HG03439 (cell line): ENCODE measurements around the gene GALNT9.
"Not testable (repeated sequence)": the region's sequence is repeated elsewhere in the genome, so short reads cannot be mapped to it uniquely, and the experiment has no call there.

Source experiments
- ATAC-seq: cut with Tn5 transposase; IDR thresholded peaks from one replicate; pipeline ENCODE4 v1.9.1; 2021; ENCODE audit warnings: mild to moderate bottlenecking, moderate library complexity; ENCODE audit not compliant: unreplicated experiment

The GALNT9 gene

DNA sequence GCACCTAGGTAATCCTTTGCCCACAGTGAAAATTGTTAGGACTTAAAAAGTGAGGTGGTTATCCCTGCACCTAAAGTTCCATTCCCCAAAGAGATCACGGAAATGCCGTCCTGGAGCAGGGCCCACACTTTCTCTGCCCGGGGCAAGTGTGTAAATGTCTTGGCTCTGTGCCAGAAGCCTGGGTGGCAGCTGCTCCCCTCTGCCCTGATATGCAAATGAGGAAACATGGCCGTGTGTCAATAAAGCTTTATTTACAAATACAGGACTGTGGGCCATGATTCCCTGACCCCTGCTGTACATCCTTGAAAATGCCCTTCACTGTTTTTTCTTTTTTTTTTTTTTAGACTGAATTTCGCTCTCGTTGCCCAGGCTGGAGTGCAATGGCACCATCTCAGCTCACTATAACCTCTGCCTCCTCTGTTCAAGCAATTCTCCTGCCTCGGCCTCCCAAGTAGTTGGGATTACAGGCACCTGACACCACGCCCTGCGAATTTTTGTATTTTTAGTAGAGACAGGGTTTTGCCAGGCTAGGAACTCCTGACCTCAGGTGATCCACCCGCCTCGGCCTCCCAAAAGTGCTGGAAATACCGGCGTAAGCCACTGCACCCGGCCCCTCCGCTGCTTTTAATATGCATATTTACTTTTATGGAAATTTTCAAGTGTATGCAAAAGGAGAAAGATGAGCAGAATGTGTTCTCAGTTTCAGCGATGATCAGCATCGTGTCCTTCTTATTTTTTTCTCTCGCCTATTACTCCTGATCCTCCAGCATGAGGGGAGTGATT lies 75.5 kb downstream of the GALNT9 start:
- no peak for ATAC-seq

DNA sequence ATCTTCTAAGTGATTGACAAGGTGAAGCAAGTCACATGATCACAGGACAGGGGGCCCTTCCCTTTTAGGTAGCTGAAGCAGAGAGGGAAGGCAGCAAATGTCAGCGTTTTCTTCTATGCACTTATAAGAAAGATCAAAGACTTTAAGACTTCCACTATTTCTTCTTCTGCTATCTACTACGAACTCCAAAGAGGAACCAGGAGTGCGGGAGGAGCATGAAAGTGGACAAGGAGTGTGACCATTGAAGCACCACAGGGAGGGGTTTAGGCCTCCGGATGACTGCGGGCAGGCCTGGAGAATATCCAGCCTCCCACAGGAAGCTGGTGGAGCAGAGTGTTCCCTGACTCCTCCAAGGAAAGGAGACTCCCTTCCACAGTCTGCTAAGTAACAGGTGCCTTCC lies 76.4 kb downstream of the GALNT9 start:
- ATAC-seq, result not testable (repeated sequence)

- no peak for ATAC-seq
These were observed 77.5 kb downstream of the GALNT9 start for GRCh38 chr12:132251741-132252490.

- ATAC-seq, result no peak
These were observed 78.1 kb downstream of the GALNT9 start for GRCh38 chr12:132251310-132251709.

DNA sequence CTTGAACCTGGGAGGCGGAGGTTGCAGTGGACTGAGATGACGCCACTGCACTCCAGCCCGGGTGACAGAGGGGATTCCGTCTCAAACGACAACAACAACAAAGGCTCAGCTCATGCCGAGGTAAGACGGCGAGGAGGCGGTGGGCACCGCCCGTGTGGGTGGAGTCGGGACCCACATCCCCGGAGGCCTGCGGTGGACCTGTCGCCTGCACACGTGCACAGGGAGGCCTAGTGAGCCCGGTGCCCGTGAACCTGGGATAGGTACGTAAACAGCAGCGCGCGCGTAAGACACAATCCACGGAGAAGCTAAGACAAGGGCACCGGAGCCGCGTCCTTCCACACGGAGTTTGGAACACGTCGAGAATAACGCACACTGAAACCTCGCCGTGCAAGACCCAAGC lies 78.7 kb downstream of the GALNT9 start:
- no peak for ATAC-seq

- no peak for ATAC-seq
These were observed 79.5 kb downstream of the GALNT9 start for GRCh38 chr12:132249689-132250478.

GRCh38 chr12:132248453-132249167 lies 80.8 kb downstream of the GALNT9 start:
- no peak for ATAC-seq

DNA sequence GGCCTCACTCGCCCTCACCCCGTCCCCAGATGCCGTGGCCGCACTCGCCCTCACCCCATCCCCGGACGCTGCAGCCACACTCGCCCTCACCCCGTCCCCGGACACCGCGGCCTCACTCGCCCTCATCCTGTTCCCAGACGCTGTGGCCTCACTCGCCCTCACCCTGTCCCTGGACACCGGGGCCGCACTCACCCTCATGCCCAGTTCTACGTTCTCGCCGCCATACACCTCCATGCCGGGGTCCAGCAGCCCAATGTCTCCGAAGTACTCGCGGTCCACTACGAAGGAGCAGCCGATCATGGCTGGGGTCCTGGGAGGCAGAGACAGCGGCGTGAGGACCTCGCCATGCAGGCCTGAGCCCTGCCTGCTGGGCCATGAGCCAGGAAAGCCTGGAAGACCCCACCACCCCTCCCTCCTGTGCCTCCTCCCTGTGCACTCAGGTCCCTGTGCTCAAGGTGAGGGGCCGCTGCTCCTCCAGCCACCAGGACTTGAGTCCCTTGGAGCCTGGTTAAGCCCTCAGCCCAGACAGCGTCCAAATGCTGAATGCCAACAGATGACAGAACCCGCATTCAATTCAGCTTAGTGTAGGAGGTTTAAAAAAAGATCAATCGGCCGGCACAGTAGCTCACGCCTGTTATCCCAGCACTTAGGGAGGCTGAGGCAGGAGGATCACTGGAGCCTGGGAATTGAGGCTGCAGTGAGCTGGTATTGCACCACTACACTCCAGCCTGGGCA lies 81.5 kb downstream of the GALNT9 start:
- no peak for ATAC-seq

DNA sequence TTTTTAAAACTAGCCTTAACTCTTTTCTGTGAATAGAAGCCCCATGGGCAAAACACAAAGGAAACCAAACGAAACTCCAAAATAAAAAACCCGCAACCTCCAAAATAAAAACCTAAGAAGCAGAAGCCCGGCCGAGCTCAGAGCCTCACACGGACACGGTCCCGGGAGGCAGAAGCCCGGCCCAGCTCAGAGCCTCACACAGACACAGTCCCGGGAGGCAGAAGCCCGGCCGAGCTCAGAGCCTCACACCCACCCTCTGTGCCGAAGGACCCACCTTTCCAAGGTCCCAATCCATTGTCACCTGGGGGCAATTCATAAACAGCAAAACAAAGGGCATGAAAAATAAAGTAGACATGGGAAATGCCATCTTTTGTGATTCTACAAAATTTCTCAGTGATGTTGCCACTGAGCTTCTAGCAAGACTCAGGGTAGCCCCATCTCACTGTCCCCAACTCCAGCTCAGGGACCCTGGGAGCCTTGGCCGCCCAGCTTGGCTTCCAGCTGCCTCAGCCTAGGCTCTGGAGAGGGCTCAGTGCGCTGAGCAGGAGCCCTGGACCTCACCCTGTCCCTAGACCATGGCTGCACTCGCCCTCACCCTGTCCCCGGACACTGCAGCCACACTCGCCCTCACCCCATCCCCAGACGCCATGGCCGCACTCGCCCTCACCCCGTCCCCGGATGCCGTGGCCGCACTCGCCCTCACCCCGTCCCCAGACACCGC lies 82.2 kb downstream of the GALNT9 start:
- ATAC-seq, result no peak

DNA sequence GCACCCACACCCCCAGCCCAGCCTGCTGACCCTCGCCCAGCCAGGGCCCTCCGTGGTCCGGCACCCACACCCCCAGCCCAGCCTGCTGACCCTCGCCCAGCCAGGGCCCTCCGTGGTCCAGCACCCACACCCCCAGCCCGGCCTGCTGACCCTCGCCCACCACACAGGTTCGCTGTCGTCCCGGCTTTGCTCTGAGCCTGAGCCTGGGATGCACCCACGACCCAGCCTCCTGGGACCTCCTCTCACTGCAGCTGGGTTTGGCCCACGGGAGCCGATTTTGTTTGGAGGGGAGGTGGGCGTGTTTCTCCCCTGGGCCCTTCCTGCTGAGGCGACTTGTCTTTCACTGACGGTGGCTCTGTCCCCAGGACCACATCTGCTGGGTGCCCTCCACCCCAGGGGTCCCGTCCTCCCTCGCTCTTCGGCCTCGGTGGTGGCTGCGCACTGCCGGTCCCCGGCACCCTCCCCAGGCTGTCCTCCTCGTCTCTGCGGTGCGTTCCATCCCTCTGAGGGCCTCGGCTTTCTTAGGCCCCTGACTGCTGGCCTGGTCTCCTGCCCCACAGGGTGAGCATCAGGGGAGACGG lies 83.8 kb downstream of the GALNT9 start:
- ATAC-seq, result no peak

DNA sequence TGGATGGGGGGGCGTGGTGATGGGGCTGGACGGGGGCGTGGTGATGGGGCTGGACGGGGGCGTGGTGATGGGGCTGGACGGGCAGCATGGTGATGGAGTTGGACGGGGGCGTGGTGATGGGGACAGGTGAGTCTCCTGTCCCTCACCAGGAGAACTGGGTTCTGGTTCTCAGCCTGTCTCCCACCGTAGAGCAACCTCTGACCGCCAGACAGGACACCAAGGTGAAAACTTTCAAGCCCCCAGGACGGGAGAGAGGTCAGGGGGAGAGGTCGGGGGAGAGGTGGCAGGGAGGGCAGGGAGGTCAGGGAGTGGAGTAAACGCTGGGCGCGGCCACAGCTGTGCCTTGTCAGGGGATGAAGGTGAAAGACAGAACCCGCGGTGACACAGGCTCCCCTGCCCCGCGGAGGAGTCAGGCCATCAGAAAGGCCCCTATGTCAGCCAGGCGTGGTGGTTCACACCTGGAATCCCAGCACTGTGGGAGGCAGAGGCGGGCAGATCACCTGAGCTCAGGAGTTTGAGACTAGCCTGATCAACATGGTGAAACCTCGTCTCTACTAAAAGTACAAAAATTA lies 84.6 kb downstream of the GALNT9 start:
- no peak for ATAC-seq

- no peak for ATAC-seq
These were observed 85.6 kb downstream of the GALNT9 start for GRCh38 chr12:132243596-132244310.

- not testable (repeated sequence) for ATAC-seq
These were observed 86.2 kb downstream of the GALNT9 start for GRCh38 chr12:132243171-132243570.

DNA sequence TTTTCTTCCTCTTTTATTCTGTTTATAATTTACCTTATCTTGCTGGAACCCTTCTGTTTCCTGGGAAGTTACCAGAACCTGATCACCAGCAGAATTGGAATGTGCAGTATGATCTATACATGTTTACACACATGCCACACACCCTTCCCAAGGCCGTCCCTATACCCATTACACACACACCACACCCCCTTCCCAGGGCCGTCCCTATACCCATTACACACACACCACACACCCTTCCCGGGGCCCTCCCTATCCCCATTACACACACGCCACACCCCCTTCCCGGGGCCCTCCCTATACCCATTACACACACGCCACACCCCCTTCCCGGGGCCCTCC lies 88.8 kb downstream of the GALNT9 start:
- not testable (repeated sequence) for ATAC-seq

- no peak for ATAC-seq
These were observed 89.4 kb downstream of the GALNT9 start for GRCh38 chr12:132239796-132240668.

DNA sequence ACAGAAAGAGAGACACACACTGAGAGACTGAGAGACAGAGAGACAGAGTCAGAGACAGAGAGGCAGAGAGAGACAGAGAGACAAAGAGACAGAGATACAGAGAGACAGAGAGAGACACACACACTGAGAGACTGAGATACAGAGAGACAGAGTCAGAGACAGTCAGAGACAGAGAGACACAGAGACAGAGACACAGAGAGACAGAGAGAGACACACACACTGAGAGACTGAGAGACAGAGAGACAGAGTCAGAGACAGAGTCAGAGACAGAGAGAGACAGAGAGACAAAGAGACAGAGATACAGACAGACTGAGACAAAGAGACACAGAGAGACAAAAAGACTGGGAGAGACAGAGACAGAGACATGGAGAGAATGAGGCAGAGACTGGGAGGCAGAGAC lies 90.0 kb downstream of the GALNT9 start:
- ATAC-seq, result no peak

- no peak for ATAC-seq
These were observed 90.5 kb downstream of the GALNT9 start for GRCh38 chr12:132238884-132239283.
